ENCODE data around the gene ODAM. TPM values are rescaled to one million over a fixed set of nuclear protein-coding genes. Genes with fewer than 3 reads are reported as not detected.

ODAM gene
- total and polyA plus RNA-seq, 12 donors: 0.03 TPM; not detected in 11

DNA sequence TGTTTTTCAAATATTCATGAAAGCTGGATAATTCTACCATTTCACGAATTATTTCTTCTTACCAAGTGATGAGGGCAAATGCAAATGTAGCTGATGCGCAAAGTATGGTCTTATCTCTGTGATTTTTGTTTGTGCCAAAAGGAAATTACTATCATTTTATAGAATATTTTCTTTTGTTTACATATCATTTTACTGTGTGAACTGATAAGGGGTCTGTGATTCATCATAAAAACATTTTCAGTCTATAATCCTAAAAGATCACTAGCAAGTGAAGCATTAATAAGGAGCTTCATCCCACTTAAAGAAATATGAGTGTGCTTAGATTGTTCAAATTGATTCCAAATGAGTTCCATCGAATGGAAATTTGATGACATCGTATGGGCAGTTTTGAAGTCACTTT lies 47.6 kb downstream of the ODAM start:
- ATAC-seq: no peak

DNA sequence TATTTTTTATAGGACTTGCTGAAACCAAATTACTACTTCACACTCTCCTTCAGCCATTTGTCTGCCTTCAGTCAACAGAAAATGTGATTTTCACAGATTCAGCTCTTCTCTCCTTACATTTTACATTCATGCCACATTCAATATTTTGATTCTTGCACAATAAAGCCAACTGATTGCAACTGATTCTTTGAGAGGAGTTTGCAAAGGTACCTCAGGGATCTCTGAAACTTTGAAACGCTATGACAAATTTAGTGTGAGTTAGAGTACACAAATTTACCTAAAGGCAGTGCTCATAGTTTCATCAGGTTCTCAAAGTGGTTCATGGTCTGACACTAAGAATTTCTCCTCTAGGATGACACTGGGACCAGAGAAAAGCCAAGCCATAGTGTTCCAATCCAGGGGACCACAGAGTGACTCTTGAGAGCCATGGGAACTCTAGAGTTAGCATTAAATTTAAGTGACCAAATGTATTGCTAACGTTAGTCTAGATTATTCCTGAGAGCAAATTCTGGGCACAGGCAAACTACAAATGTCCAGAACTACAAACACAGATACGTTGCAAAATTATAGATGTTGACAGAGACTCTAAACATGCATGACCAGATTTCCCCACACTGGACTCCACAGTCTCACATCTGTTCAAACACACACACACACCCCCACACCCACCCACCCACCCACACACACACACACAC lies 55.9 kb downstream of the ODAM start:
- no peaks in the 10 kb centered on the region for H3K9me3 ChIP-seq
- TF ChIP-seq, protein P1, sequence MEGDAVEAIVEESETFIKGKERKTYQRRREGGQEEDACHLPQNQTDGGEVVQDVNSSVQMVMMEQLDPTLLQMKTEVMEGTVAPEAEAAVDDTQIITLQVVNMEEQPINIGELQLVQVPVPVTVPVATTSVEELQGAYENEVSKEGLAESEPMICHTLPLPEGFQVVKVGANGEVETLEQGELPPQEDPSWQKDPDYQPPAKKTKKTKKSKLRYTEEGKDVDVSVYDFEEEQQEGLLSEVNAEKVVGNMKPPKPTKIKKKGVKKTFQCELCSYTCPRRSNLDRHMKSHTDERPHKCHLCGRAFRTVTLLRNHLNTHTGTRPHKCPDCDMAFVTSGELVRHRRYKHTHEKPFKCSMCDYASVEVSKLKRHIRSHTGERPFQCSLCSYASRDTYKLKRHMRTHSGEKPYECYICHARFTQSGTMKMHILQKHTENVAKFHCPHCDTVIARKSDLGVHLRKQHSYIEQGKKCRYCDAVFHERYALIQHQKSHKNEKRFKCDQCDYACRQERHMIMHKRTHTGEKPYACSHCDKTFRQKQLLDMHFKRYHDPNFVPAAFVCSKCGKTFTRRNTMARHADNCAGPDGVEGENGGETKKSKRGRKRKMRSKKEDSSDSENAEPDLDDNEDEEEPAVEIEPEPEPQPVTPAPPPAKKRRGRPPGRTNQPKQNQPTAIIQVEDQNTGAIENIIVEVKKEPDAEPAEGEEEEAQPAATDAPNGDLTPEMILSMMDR (IDR thresholded peaks at IDR 0.05): no peak
- no peaks in the 10 kb centered on the region for H3K36me3 ChIP-seq
- ATAC-seq (no peak), DNase-seq (no peak)
- intact Hi-C loops (cut with DNase I): no loop called here
- H3K27ac ChIP-seq: no peak overlapping the region
- 44 to 76% methylated on average over 3 of the region's 3 CpGs for WGBS, 2 donors
- no peak overlapping the region for H3K4me3 ChIP-seq
- no peaks in the 10 kb centered on the region for H3K27me3 ChIP-seq
- H3K4me1 ChIP-seq: no peaks in the 10 kb centered on the region

More for the DNA sequence above, 47.6 kb downstream of the ODAM start:
- H3K9me3 ChIP-seq: no peaks in the 10 kb centered on the region
- no peak overlapping the region for H3K4me3 ChIP-seq
- no peak overlapping the region for H3K27ac ChIP-seq
- DNase-seq: no peak
- 72 to 78% methylated on average over 4 of the region's 4 CpGs for WGBS, 2 donors
- no peaks in the 10 kb centered on the region for H3K4me1 ChIP-seq
- TF ChIP-seq, protein P1 (IDR thresholded peaks at IDR 0.05): no peak
- intact Hi-C loops (cut with DNase I): no loop called here
- H3K36me3 ChIP-seq: no peaks in the 10 kb centered on the region
- H3K27me3 ChIP-seq: no peaks in the 10 kb centered on the region

DNA sequence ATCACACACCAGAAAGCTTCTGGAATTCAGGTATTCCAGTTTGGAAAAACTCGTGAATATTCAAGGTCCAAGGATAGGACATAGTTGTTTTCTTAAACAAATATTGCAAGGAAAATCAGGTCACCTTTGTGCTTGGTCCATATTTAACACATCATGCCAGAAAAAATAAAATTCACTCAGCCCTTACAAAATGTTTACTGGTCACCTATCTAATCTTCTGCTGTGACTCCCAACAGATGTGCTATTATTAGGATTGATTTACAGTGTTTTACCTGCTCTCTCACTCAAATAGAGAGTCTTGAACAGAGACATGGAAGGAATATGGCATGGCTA lies 56.4 kb downstream of the ODAM start:
- no peak overlapping the region for H3K4me3 ChIP-seq
- no peak for DNase-seq
- ATAC-seq: no peak
- 69 to 77% methylated on average over 1 of the region's 1 CpG for WGBS, 2 donors
- no peaks in the 10 kb centered on the region for H3K4me1 ChIP-seq
- H3K9me3 ChIP-seq: no peaks in the 10 kb centered on the region
- intact Hi-C loops (cut with DNase I): no loop called here
- no peak overlapping the region for H3K27ac ChIP-seq
- TF ChIP-seq, protein P1 (IDR thresholded peaks at IDR 0.05): no peak
- no peaks in the 10 kb centered on the region for H3K36me3 ChIP-seq
- no peaks in the 10 kb centered on the region for H3K27me3 ChIP-seq

Other genes starting within 250 kb of the ODAM start
- not detected for gene CSN2, start 230.0 kb upstream of the ODAM start, total RNA-seq
- not detected for gene CSN2, start 230.0 kb upstream of the ODAM start, polyA plus RNA-seq
- gene STATH, start 199.8 kb upstream of the ODAM start, total RNA-seq: not detected
- not detected for gene STATH, start 199.8 kb upstream of the ODAM start, polyA plus RNA-seq
- gene HTN3, start 167.3 kb upstream of the ODAM start, total RNA-seq: not detected
- gene HTN3, start 167.3 kb upstream of the ODAM start, polyA plus RNA-seq: not detected
- not detected for gene HTN1, start 145.3 kb upstream of the ODAM start, total RNA-seq
- not detected for gene HTN1, start 145.3 kb upstream of the ODAM start, polyA plus RNA-seq
- gene PRR27, start 41.5 kb upstream of the ODAM start, total RNA-seq: not detected
- not detected for gene PRR27, start 41.5 kb upstream of the ODAM start, polyA plus RNA-seq
- not detected for gene FDCSP, start 30.4 kb downstream of the ODAM start, total RNA-seq
- not detected for gene FDCSP, start 30.4 kb downstream of the ODAM start, polyA plus RNA-seq
- not detected for gene CSN3, start 46.9 kb downstream of the ODAM start, total RNA-seq
- gene CSN3, start 46.9 kb downstream of the ODAM start, polyA plus RNA-seq: not detected
- not detected for gene CABS1, start 139.3 kb downstream of the ODAM start, total RNA-seq
- gene CABS1, start 139.3 kb downstream of the ODAM start, polyA plus RNA-seq: not detected
- not detected for gene SMR3A, start 165.0 kb downstream of the ODAM start, total RNA-seq
- gene SMR3A, start 165.0 kb downstream of the ODAM start, polyA plus RNA-seq: not detected
- gene SMR3B, start 187.4 kb downstream of the ODAM start, total RNA-seq: not detected
- not detected for gene SMR3B, start 187.4 kb downstream of the ODAM start, polyA plus RNA-seq
- not detected for gene OPRPN, start 202.2 kb downstream of the ODAM start, total RNA-seq
- not detected for gene OPRPN, start 202.2 kb downstream of the ODAM start, polyA plus RNA-seq

Data from heart right ventricle (tissue), 16 donors.